ENCODE data around the gene SLC27A2.

The SLC27A2 gene

GRCh38 chr15:50190723-50191122 is 8.7 kb downstream of the SLC27A2 start:
- DNase-seq (ENCODE audit: low read depth): no peak

DNA sequence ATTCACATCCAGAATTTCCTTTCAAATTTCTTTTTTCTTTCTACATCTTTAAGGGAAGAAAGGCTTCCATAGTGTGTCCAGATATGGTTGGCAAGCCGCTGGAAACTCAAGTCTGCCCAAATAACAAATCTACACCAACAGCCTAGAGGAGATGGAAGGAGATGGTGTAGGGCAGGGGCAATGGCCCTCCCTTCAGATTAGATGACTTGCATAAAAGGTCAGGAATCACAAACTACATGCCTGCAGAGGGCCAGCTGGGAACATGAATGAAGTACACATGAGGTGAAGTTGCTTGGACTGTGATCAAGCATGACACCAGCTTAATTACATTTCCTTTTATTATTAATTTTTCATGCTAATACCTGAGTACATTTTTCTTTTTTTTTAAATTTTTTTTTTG is 10.2 kb downstream of the SLC27A2 start:
- no peak for DNase-seq (ENCODE audit: low read depth)

- DNase-seq (ENCODE audit: low read depth): no peak
These were observed 11.1 kb downstream of the SLC27A2 start for GRCh38 chr15:50192926-50193620.

DNA sequence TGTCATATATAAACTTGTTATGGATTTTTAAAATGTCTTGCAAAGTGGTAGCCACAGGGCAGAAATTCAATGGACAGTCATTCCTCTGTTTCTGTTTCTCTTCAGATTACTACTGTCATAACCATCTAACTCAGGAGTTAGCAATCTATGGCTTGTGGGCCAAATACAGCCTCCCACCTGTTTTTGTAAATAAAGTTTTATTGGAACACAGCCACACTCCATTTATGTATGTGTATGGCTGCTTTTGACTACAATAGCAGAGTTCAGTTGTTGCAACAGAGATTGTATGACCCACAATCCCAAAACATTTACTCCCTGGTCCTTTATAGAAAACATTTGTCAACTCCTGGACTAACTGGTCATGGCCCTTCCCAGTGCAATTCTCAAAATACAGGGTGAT is 20.0 kb downstream of the SLC27A2 start:
- no peak for DNase-seq (ENCODE audit: low read depth)

- DNase-seq (ENCODE audit: low read depth): no peak
These were observed 24.0 kb downstream of the SLC27A2 start for GRCh38 chr15:50206020-50206419.

GRCh38 chr15:50209809-50210208 is 27.8 kb downstream of the SLC27A2 start:
- no peak for DNase-seq (ENCODE audit: low read depth)

DNA sequence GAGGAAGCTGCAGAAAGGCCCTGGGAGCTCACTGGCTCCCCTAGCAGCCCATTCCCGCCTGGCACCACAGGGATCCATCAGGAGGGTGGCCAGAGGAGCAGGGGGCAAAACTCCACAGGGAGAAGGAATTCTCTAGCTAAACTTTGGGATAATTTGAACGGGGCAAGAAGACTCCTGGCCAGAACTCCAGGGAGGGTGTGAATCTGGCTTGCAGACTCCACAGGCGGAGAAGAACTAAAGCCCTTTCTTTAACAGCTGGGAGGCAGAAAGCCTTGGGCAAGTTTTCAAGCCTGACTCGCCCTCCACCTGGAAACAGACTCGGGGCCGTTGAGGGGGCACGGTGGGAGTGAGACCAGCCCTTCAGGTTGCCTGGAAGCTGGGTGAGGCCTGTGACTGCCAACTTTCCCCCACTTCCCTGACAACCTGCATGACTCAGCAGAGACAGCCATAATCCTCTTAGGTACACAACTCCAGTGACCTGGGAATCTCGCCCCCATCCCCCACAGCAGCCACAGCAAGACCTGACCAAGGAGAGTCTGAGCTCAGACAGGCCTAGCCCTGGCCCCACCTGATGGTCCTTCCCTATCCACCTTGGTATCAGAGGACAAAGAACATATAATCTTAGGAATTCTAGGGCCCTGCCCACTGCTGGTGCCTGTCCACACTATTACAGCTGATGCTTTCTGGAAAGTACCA is 28.6 kb downstream of the SLC27A2 start:
- no peak for DNase-seq (ENCODE audit: low read depth)

- DNase-seq (ENCODE audit: low read depth): no peak
These were observed 36.3 kb downstream of the SLC27A2 start for GRCh38 chr15:50218291-50218690.

DNA sequence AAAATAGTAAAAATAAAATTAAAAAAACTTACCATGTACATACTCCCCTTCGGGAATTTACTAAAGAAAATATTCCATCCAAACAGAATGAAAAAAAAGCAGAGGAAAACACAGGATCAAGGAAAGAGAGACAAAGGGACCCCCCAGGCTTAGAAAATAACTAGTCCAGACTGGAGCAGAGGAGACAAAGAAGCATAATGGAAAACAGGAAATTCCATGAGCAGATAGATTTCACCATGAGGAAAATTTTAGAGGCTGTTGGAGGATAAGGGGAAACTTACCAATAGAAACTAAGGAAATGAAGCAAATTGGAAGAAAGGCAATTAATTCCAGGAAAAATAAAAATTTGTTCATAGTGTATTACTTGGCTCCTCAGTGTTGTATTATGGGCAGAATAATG is 36.7 kb downstream of the SLC27A2 start:
- no peak for DNase-seq (ENCODE audit: low read depth)

- no peak for DNase-seq (ENCODE audit: low read depth)
These were observed 37.8 kb downstream of the SLC27A2 start for GRCh38 chr15:50219820-50220219.

- no peak for DNase-seq (ENCODE audit: low read depth)
These were observed 40.2 kb downstream of the SLC27A2 start for GRCh38 chr15:50222181-50222580.

DNA sequence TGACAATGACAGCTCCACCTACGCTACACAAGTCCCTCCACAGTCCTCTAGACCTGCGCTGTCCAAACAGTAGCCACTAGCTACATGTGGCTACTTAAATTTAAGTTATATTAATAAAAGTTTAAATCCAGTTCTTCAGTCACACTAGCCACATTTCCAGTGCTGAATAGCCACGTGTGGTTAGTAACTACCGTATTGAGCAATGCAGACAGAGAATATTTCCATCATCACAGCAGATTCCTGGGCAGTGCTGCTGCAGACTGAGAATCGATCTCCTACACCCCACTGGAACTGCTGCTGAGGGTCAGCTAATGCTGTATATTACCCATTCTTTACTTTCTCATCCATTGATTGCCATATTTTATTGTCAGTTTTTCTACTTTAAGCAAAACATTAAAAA is 42.6 kb downstream of the SLC27A2 start:
- DNase-seq (ENCODE audit: low read depth): peak; percentile 18

DNA sequence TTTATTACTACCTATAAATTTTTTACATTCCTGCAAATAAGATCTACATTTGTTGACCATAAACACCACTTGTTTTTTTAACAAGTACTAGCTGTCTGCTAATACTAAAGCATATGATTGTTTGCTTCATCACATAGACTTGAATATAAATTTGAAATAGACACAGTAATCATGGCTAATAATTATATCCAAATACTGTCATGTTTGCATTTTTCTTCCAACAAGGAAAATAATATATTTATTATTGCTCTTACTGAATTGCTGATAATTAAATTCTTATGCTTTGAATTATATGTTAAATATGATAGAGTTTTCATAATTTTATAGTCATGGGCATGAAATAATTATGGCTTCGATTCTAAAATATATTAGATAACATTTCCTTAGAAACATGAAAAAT is 43.1 kb downstream of the SLC27A2 start:
- DNase-seq (ENCODE audit: low read depth): no peak

DNA sequence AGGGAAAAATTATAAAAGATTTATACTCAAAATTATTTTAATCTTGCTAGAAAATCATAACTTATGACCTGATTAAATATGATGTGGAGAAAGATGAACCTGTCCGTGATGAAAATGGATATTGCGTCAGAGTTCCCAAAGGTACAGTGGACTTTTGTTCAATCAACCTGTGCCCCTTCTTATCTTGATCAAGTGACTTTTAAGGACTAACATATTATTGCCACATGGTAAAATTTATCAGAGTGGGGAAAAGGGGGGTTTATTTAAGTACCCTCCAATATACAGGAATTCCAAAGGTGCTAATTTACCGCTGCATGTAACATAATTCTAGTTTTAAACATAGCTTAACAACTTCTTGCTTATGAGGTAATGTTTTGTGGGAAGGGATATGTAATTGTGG is 43.9 kb downstream of the SLC27A2 start:
- DNase-seq (ENCODE audit: low read depth): no peak

DNA sequence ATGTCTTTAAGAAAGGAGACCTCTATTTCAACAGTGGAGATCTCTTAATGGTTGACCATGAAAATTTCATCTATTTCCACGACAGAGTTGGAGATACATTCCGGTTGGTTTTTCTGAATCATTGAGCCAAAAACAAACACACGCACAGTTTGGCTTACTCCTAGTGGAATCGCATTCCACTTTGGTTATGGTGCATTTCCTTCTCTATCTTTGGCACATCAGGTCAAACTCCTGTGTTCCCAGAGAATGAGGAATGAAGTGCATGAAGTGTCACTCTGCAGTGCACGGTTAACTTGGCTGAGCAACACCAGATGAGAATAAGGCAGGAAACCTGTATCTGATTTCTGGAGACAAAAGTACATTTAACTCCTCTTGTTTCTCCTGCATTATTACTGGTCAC is 45.1 kb downstream of the SLC27A2 start:
- peak; percentile 72 for DNase-seq (ENCODE audit: low read depth)

- no peak for DNase-seq (ENCODE audit: low read depth)
These were observed 46.9 kb downstream of the SLC27A2 start for GRCh38 chr15:50228866-50229265.

DNA sequence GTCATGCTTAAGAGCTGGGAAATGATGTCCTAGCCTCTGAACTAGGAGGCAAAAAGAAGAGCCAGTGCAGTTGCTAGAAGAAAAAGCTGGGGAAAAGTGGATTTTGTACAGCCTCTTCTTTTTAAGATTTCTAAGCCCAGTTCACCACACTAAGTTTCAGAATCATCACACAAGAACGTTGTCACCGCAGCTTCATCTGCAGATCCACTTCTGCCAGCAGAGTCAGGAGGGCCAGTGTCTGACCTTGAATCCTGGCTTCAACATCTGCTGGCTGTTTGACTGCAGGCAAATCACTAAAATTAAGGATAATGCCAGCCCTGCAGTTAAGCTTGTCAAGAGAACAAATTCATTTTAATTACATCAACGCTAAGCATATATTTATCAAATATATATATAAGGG is 47.3 kb downstream of the SLC27A2 start:
- DNase-seq (ENCODE audit: low read depth): no peak

GRCh38 chr15:50231761-50232160 is 49.8 kb downstream of the SLC27A2 start:
- DNase-seq (ENCODE audit: low read depth): no peak

DNA sequence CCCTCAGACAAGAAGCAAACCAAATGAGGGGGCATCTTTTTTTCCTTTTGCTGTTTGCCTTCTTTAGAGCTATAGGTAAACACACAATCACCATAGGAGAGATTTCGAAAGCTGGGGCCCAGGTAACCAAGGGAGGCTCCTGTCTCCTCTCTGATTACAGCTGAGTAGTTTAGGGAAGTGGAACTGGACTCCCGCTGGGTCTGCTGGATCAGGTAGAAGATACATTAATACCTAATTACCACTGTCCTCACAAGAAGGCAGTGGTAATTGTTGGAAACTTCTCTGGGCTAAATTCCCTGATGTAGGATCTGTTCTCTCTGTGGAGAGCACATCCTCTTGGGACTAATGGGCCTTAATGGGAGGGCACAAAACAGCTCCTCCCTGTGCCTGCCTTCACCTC is 50.8 kb downstream of the SLC27A2 start:
- no peak for DNase-seq (ENCODE audit: low read depth)

GRCh38 chr15:50233192-50233736 is 51.3 kb downstream of the SLC27A2 start:
- no peak for DNase-seq (ENCODE audit: low read depth)

- no peak for DNase-seq (ENCODE audit: low read depth)
These were observed 52.8 kb downstream of the SLC27A2 start for GRCh38 chr15:50234764-50235163.

DNA sequence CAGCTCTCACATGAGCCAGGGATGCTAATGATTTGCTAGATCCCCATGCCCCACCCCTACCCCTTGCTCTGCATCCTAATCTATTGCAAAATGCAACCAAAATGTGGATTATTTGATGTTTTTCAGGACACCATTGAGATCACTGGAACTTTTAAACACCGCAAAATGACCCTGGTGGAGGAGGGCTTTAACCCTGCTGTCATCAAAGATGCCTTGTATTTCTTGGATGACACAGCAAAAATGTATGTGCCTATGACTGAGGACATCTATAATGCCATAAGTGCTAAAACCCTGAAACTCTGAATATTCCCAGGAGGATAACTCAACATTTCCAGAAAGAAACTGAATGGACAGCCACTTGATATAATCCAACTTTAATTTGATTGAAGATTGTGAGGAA is 53.8 kb downstream of the SLC27A2 start:
- DNase-seq (ENCODE audit: low read depth): no peak

- no peak for DNase-seq (ENCODE audit: low read depth)
These were observed 54.4 kb downstream of the SLC27A2 start for GRCh38 chr15:50236433-50236832.

DNA sequence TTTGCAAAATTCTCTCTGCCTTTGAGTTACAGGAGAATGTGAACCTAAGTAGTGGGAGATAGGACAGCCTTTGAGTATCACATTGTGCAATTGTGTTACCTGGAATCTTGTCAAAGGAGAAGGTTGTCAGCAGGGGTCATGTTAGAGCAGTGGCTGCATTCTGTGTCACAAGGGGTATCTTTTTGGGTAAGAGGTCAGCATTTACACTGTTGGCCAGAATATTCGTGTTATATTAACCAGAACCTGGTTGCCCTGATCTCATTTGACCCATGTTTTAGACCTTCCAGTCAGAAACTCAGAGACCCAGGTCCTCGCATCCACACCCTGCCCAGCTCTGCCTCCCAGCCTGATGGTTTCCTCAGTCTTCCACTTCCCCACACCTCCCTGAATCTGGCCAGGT is 56.3 kb downstream of the SLC27A2 start:
- no peak for DNase-seq (ENCODE audit: low read depth)
